ENCODE measurements around the gene FAAH.

FAAH gene

GRCh38 chr1:46422261-46422871 lies 28.2 kb downstream of the FAAH start:
- DNase-seq (ENCODE audit: low read depth in 2 of 2) = no peak

- DNase-seq (ENCODE audit: low read depth in 2 of 2) = no peak
Observed at GRCh38 chr1:46423574-46424240, 29.6 kb downstream of the FAAH start.

GRCh38 chr1:46424730-46425129 lies 30.6 kb downstream of the FAAH start:
- no peak for DNase-seq (ENCODE audit: low read depth in 2 of 2)

- no peak for DNase-seq (ENCODE audit: low read depth in 2 of 2)
Observed at GRCh38 chr1:46425726-46426125, 31.6 kb downstream of the FAAH start.

GRCh38 chr1:46427541-46427940 lies 33.4 kb downstream of the FAAH start:
- DNase-seq (ENCODE audit: low read depth in 2 of 2) = no peak

GRCh38 chr1:46429436-46429835 lies 35.3 kb downstream of the FAAH start:
- no peak for DNase-seq (ENCODE audit: low read depth in 2 of 2)

GRCh38 chr1:46431695-46432094 lies 37.6 kb downstream of the FAAH start:
- DNase-seq (ENCODE audit: low read depth in 2 of 2) = no peak

GRCh38 chr1:46432781-46433327 lies 38.7 kb downstream of the FAAH start:
- no peak for DNase-seq (ENCODE audit: low read depth in 2 of 2)

- DNase-seq (ENCODE audit: low read depth in 2 of 2) = no peak
Observed at GRCh38 chr1:46434358-46434757, 40.2 kb downstream of the FAAH start.

- no peak for DNase-seq (ENCODE audit: low read depth in 2 of 2)
Observed at GRCh38 chr1:46436844-46437243, 42.7 kb downstream of the FAAH start.

- DNase-seq (ENCODE audit: low read depth in 2 of 2) = no peak
Observed at GRCh38 chr1:46437723-46438122, 43.6 kb downstream of the FAAH start.

GRCh38 chr1:46438346-46438745 lies 44.2 kb downstream of the FAAH start:
- DNase-seq (ENCODE audit: low read depth in 2 of 2) = no peak

GRCh38 chr1:46440478-46440877 lies 46.4 kb downstream of the FAAH start:
- DNase-seq (ENCODE audit: low read depth in 2 of 2) = no peak

GRCh38 chr1:46442317-46443161 lies 48.4 kb downstream of the FAAH start:
- peak; percentile 28 to 44 for DNase-seq (ENCODE audit: low read depth in 2 of 2)

GRCh38 chr1:46444466-46444865 lies 50.3 kb downstream of the FAAH start:
- no peak for DNase-seq (ENCODE audit: low read depth in 2 of 2)

GRCh38 chr1:46445773-46446256 lies 51.7 kb downstream of the FAAH start:
- no peak for DNase-seq (ENCODE audit: low read depth in 2 of 2)

GRCh38 chr1:46446646-46447498 lies 52.8 kb downstream of the FAAH start:
- DNase-seq (ENCODE audit: low read depth in 2 of 2) = peak; percentile 40 to 42

GRCh38 chr1:46447499-46448108 lies 53.5 kb downstream of the FAAH start:
- no peak for DNase-seq (ENCODE audit: low read depth in 2 of 2)

- DNase-seq (ENCODE audit: low read depth in 2 of 2) = no peak
Observed at GRCh38 chr1:46448109-46448911, 54.2 kb downstream of the FAAH start.

All from stimulated activated CD8-positive, alpha-beta memory T cell treated with anti-CD3 and anti-CD28 coated beads, Interleukin-15, amount 100 ng/mL, for 4 hours (primary cell).